Superior temporal gyrus (tissue), 1 donor: ENCODE data around the gene TMC2.
"Not testable (repeated sequence)": the region's sequence is repeated elsewhere in the genome, so short reads cannot be mapped to it uniquely, and the experiment has no call there.

Source experiments
- DNase-seq: peaks from one replicate; pipeline ENCODE4 v3.0.0-alpha.2; 2016; ENCODE audit errors: extremely low spot score

TMC2 gene

GRCh38 chr20:2524709-2525506 lies 11.5 kb upstream of the TMC2 start:
- peak; percentile 57 for DNase-seq

DNA sequence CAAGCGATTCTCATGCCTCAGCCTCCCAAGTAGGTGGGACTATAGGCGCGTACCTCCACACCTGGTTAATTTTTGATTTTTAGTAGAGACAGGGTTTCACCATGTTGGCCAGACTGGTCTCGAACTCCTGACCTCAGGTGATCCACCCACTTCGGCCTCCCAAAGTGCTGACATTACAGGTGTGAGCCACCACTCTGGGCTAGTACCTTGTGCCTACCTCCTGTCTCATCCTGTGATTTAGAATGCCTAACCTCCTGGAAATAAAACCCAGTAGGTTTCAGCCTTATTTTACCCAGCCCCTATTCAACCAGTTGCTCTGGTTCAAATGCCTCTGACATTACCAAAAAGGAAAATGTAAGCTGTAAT lies 10.2 kb upstream of the TMC2 start:
- not testable (repeated sequence) for DNase-seq

- DNase-seq: no peak
Observed at GRCh38 chr20:2527762-2528161, 8.6 kb upstream of the TMC2 start.

GRCh38 chr20:2528671-2529271 lies 7.6 kb upstream of the TMC2 start:
- no peak for DNase-seq

GRCh38 chr20:2533118-2533517 lies 3.3 kb upstream of the TMC2 start:
- no peak for DNase-seq

GRCh38 chr20:2535711-2536559 lies 438 bp upstream of the TMC2 start:
- no peak for DNase-seq

- DNase-seq: no peak
Observed at GRCh38 chr20:2537101-2537500, 728 bp downstream of the TMC2 start.

DNA sequence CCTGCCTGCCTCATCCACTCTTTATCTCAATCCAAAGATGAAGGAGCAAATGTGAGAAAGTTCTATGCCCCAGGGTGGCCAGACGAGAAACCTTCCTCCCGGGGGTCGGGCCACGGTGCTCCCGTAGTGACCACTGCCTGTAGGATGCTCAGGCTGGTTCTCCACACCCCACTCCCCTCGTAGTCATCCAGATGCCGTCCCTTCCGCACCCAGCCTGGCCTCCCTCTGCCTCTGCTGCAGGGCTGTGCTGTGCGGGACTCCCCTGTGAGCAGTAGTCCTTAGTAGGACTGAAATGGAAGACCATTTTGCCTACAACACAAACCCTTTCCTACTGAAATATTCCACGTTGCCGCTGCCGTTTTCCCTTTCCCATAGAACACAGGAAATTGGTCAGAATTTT lies 2.0 kb downstream of the TMC2 start:
- DNase-seq: no peak

- DNase-seq: peak; percentile 88
Observed at GRCh38 chr20:2538931-2539720, 2.8 kb downstream of the TMC2 start.

GRCh38 chr20:2541940-2542339 lies 5.6 kb downstream of the TMC2 start:
- DNase-seq: no peak

DNA sequence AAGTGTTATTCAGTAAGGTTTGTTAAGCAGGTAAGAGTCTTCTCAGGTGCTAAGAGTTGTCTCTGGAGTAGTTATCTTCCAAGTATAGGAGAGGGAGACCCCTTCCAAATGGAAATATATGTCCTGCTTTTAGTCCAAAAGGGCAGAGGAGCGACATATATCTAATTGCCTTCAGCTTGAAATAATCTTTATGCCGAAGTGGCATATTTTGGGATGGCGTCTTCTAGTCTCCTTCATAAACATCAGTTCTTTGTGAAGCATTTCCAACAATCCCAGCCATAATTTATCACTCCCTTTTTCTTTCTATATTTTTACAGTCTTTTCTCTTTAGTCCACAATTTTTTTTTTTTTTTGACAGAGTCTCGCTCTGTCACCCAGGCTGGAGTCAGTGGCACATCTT lies 6.0 kb downstream of the TMC2 start:
- no peak for DNase-seq

- no peak for DNase-seq
Observed at GRCh38 chr20:2544211-2544610, 7.8 kb downstream of the TMC2 start.

DNA sequence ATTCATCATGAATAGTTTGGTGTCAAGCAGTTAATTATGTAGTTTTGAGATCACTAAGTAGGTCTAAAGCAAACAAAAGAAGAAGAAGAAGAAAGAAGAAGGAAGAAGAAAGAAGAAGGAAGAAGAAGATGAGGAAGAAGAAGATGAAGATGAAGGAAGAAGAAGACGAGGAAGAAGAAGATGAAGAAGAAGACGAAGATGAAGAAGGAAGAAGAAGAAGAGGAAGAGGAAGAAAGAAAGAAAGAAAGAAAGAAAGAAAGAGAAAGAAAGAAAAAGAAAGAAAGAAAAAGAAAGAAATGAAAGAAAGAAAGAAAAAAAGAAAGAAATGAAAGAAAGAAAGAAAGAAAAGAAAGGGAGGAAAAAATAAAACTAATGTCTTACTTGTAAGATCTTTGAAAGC lies 9.2 kb downstream of the TMC2 start:
- no peak for DNase-seq

DNA sequence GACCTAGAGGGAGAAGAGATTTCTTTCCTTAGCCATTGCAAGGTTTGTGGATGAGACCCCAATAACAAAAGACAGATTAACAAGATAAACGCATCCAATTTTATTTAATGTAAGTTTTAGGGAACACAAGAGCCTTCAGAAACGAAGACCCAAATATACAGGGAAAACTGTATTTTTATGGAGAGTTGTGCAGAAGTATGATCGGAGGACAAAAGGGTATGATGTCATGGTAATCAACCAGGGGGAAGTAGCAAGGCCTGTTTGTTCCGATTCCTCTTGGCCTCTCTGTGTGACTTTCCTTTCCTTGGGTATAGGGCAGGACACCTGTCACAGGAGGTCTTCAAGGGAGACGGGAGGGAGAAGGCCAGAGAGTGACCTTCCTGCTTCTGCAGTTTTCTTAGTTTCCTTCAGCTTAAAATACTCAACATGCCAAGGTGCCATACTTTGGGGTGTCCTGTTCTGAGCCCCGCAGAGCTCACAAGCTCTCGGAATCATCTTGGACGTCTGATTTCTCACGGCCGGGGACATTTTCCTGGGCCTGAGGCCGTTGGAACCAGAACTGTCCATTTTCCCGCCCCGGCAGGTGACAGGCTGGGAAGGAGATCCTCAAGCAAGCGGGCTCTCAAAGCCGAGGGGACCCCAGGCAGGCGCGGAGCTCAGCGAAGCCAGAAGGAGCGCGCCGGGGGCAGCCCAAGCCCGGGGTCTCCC lies 21.7 kb downstream of the TMC2 start:
- no peak for DNase-seq

- peak; percentile 38 for DNase-seq
Observed at GRCh38 chr20:2558581-2559278, 22.4 kb downstream of the TMC2 start.

DNA sequence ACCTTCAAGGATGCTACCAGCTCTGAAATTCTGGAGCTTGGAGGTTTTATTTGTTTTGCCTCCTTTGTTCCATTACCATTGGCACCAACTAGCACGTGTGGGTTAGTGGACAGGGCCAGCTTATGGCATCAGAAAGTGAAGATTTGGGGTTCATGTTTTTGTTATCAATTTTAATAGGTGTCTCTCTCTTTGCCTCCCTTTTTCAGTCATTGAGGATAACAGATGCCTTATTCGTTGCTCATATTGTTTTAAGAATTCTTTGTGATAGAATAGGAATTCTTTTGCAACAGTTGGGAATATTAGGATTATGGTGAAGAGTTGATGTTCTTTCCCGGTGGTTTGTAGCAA lies 22.9 kb downstream of the TMC2 start:
- no peak for DNase-seq

DNA sequence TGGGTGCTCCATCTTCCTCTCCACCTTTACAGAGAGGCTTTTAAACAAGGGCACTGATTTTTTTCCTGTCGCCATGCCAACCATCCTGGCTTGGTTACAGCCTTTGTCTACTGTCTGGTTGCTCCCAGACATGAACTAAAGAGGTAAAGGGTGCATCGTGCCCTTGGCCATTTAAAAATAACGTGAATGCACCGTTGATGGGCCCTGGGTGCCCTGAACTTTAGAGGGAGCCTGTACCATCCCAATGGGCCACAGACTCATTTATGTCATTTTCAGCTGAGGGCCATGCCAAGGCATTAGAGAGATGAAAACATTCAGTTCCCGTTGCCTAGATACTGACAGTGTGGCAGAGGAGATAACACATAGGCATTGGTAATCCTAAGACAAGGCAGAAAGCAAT lies 23.3 kb downstream of the TMC2 start:
- DNase-seq: peak; percentile 63

- no peak for DNase-seq
Observed at GRCh38 chr20:2563116-2563515, 26.7 kb downstream of the TMC2 start.

DNA sequence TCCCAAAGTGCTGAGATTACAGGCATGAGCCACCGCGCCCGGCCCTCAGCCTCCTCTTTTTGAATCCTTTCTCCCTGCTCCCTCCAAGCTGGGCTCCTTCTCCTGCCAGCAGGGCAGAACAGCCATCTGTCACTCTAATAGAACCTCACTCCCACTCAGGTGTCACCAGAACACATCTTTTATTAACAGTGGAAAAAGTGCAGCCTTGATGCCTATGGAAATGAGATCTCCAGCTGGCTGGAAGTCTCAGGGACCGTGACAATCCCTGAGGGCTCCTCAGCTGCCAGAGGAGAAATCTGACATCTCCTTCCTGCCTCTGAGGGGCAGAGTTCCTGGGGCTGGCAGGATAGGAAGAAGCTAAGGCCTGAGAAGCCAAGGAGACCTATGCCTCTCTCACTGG lies 28.0 kb downstream of the TMC2 start:
- no peak for DNase-seq

GRCh38 chr20:2575682-2576081 lies 39.3 kb downstream of the TMC2 start:
- no peak for DNase-seq

DNA sequence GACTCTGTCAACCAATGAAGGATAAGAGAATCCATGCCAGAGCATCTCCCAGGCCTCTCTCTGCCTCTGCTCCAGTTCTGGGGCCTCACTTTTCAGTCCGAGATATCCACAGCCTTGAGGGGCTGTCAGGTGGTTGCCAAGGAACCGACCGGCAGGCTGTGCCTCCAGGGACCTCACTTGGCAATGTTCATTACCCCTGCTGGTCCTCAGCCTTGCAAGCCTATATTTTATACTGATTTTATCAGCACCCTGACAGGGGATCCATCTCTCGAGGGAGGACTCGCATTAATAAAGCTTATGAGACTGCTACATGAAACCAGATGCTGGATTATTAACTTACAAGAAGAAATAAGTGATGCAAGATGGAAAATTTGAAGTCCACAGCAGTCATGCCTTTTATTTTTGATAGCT lies 39.9 kb downstream of the TMC2 start:
- no peak for DNase-seq
